Measurements from ENCODE around the gene GATAD2B. TPM values are rescaled to one million over a fixed set of nuclear protein-coding genes. Genes with fewer than 3 reads are reported as not detected.

GATAD2B gene
- total and polyA plus RNA-seq, 2 donors (not counting 3 experiments of a cell fraction or from before 2014, with no cell fraction given): 8.5 to 46.3 TPM

- H3K9ac ChIP-seq (replicated peaks; ENCODE audit: extremely low read depth, insufficient read depth, low read length): no peak overlapping the region
- intact Hi-C loops (cut with micrococcal nuclease) (loop anchor here (5.0 kb wide), 1 partner anchor 78 kb away; no protein-coding TSS in a partner anchor), dilution Hi-C loops (cut with MboI; ENCODE audit: extremely low pct_ligation_motif_present, low sequenced_read_pairs) (no loop called here)
- CTCF ChIA-PET: interaction anchor here (4.2 kb wide), 1 partner anchor 14 kb away, joined by 25 read pairs; the partner anchor contains the start of gene DENND4B
- peaks cover 0 to 8% of the 10 kb centered on the region in 2 experiments for H3K36me3 ChIP-seq (ENCODE audit: control insufficient read depth in 2 of 2, extremely low read depth in 1 of 2, insufficient read depth in 2 of 2, low read length in 2 of 2)
- no peak overlapping the region for H3K27ac ChIP-seq (ENCODE audit: insufficient read depth, low read depth, low read length)
- FAIRE-seq (no peak), DNase-seq (ENCODE audit: low read depth, low spot score) (no peak)
- no peak overlapping the region for H3K4me2 ChIP-seq (ENCODE audit: insufficient read depth, low read length)
- H3K4me3 ChIP-seq (replicated peaks in 1 of 3; ENCODE audit: insufficient read depth in 1 of 3, low read depth in 1 of 3, low read length in 3 of 3): no peak overlapping the region
- no peak overlapping the region for H2AFZ ChIP-seq (ENCODE audit: low read depth, low read length)
- no peaks in the 10 kb centered on the region for H3K27me3 ChIP-seq (ENCODE audit: control insufficient read depth in 2 of 2, insufficient read depth in 2 of 2, low read length in 2 of 2)
- no TSS peak for BruUV-seq (replicated peaks)
- TF ChIP-seq EZH2 (IDR thresholded peaks at IDR 0.05; ENCODE audit: borderline replicate concordance, low read depth, low read length, severe bottlenecking) (no peak), POLR2A (IDR thresholded peaks at IDR 0.05; ENCODE audit: low read depth, low read length) (no peak), MYC (IDR thresholded peaks at IDR 0.05; ENCODE audit: low read depth, low read length) (no peak), CTCF (IDR thresholded peaks at IDR 0.05; ENCODE audit: extremely low read depth in 1 of 2, insufficient read depth in 1 of 2, low read depth in 1 of 2, low read length in 2 of 2) (no peak), POLR2AphosphoS5 (IDR thresholded peaks at IDR 0.05; ENCODE audit: insufficient read depth, low read depth, low read length) (no peak), JUN (IDR thresholded peaks at IDR 0.05; ENCODE audit: borderline replicate concordance, insufficient read depth, insufficient read length, low read depth) (no peak), FOS (IDR thresholded peaks at IDR 0.05; ENCODE audit: borderline replicate concordance, insufficient read depth, low read length) (no peak), GATA2 (IDR thresholded peaks at IDR 0.05; ENCODE audit: insufficient read depth, insufficient read length, low read depth, low read length) (no peak)
- TF ChIP-seq, protein P1, sequence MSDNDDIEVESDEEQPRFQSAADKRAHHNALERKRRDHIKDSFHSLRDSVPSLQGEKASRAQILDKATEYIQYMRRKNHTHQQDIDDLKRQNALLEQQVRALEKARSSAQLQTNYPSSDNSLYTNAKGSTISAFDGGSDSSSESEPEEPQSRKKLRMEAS (IDR thresholded peaks at IDR 0.05; ENCODE audit: insufficient read depth, insufficient read length): no peak
- H3K4me1 ChIP-seq (ENCODE audit: control insufficient read depth, extremely low read depth, insufficient read depth, low read length): peaks cover 43% of the 10 kb centered on the region
- H4K20me1 ChIP-seq (replicated peaks; ENCODE audit: control insufficient read depth, extremely low read depth, insufficient read depth, low read length): no peaks in the 10 kb centered on the region
- no peaks in the 10 kb centered on the region for H3K9me3 ChIP-seq (replicated peaks; ENCODE audit: control insufficient read depth, insufficient read depth, low read length)
- H3K9me1 ChIP-seq (replicated peaks; ENCODE audit: control insufficient read depth, extremely low read depth, insufficient read depth, low read length): no peaks in the 10 kb centered on the region
- POLR2A ChIA-PET: no interaction called here
- peaks cover 35% of the 10 kb centered on the region for H3K79me2 ChIP-seq (ENCODE audit: control insufficient read depth, insufficient read depth, low read length)
These were observed 37.4 kb upstream of the GATAD2B start for GRCh38 chr1:153960206-153960605.

Data from endothelial cell of umbilical vein (primary cell).